Central memory CD8-positive, alpha-beta T cell (primary cell): ENCODE measurements around the gene PEX11G.
A peak's percentile ranks its signal among the peaks of the same experiment; 100 is the strongest.
"Not testable (repeated sequence)": the region's sequence is repeated elsewhere in the genome, so short reads cannot be mapped to it uniquely, and the experiment has no call there.

ENCODE experiments used
- ATAC-seq: fragments of 150-1000 bp; cut with Tn5 transposase; replicated peaks from 2 replicates; pipeline ENCODE4 v1.10.0; 2022; ENCODE audit warnings: mild to moderate bottlenecking, moderate FRiP score, moderate number of reproducible peaks; ENCODE audit not compliant: poor library complexity, severe bottlenecking; ENCODE audit errors: extremely low read depth
- DNase-seq, 2 donors: peaks; one replicate each; pipeline ENCODE4 v3.0.0; 2021; ENCODE audit warnings: low spot score in 2 of 2
- H3K27ac Mint-ChIP-seq: one replicate; pipeline ENCODE4 v1.8.0; 2022; ENCODE audit warnings: low read depth, mild to moderate bottlenecking, moderate library complexity, mixed read lengths
- H3K27me3 Mint-ChIP-seq: one replicate; pipeline ENCODE4 v1.8.0; 2022; ENCODE audit warnings: mixed read lengths
- H3K36me3 Mint-ChIP-seq: one replicate; pipeline ENCODE4 v1.8.0; 2022; ENCODE audit warnings: mild to moderate bottlenecking, moderate library complexity, mixed read lengths; ENCODE audit not compliant: insufficient read depth
- H3K4me1 Mint-ChIP-seq: one replicate; pipeline ENCODE4 v1.8.0; 2022; ENCODE audit warnings: mixed read lengths
- H3K4me3 Mint-ChIP-seq: one replicate; pipeline ENCODE4 v1.8.0; 2022; ENCODE audit warnings: mild to moderate bottlenecking, moderate library complexity, mixed read lengths
- H3K9me3 Mint-ChIP-seq: one replicate; pipeline ENCODE4 v1.8.0; 2022; ENCODE audit warnings: mixed read lengths

Gene PEX11G

DNA sequence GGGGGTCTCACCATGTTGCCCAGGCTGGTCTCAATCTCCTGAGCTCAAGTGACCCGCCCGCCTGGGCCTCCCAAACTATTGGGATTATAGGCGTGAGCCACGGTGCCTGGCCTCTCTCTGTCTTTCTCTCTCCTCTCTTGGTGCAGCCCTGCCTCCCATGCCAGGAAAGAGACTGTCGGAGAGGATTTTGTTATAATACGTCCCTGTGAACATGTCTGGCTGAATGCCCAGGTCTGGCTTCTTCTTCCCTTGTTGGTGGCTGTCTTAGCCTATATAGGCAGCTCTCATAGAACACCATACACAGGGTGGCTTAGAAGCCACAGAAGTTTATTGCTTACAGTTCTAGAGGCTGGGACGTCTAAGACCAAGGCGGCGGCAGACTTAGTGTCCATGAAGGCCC, 46.4 kb downstream of the PEX11G start:
- peaks cover 84% of the 10 kb centered on the region for H3K36me3 Mint-ChIP-seq
- H3K27me3 Mint-ChIP-seq: no peaks in the 10 kb centered on the region
- DNase-seq (no peak), ATAC-seq (no peak)
- H3K4me1 Mint-ChIP-seq: peaks cover 6% of the 10 kb centered on the region
- peak overlapping the region; percentile 44 for H3K27ac Mint-ChIP-seq
- H3K9me3 Mint-ChIP-seq: no peaks in the 10 kb centered on the region
- no peak overlapping the region for H3K4me3 Mint-ChIP-seq

DNA sequence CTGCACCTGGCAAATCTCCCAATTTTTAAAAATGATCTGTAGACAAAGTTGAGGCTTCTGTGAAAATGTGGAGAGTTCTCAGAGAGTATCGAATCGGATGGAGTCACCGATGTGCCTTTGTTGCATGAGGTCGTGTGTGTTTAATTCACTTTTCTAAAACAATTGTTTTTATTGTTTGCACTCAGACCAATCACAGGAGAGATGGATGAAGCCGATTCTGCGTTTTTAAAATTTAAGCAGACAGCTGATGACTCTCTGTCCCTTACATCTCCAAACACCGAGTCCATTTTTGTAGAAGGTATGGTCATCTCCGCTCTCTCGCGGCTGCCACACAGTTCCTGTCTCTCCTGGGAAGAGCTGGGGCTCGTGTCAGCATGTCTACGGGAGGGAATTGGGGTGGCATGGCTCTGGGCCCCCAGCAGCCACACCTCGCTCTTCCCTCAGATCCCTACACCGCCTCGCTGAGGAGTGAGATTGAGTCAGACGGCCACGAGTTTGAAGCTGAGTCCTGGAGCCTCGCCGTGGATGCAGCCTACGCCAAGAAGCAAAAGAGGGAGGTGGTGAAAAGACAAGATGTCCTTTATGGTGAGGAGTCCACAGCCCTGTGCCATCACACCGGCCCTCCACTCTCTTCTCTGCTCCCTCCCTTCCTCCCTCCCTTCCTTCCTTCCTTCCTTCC, 47.2 kb downstream of the PEX11G start:
- no peak overlapping the region for H3K4me3 Mint-ChIP-seq
- H3K36me3 Mint-ChIP-seq: peaks cover 80% of the 10 kb centered on the region
- ATAC-seq (no peak), DNase-seq (no peak)
- peaks cover 6% of the 10 kb centered on the region for H3K4me1 Mint-ChIP-seq
- no peaks in the 10 kb centered on the region for H3K27me3 Mint-ChIP-seq
- peak overlapping the region; percentile 44 for H3K27ac Mint-ChIP-seq
- H3K9me3 Mint-ChIP-seq: no peaks in the 10 kb centered on the region

DNA sequence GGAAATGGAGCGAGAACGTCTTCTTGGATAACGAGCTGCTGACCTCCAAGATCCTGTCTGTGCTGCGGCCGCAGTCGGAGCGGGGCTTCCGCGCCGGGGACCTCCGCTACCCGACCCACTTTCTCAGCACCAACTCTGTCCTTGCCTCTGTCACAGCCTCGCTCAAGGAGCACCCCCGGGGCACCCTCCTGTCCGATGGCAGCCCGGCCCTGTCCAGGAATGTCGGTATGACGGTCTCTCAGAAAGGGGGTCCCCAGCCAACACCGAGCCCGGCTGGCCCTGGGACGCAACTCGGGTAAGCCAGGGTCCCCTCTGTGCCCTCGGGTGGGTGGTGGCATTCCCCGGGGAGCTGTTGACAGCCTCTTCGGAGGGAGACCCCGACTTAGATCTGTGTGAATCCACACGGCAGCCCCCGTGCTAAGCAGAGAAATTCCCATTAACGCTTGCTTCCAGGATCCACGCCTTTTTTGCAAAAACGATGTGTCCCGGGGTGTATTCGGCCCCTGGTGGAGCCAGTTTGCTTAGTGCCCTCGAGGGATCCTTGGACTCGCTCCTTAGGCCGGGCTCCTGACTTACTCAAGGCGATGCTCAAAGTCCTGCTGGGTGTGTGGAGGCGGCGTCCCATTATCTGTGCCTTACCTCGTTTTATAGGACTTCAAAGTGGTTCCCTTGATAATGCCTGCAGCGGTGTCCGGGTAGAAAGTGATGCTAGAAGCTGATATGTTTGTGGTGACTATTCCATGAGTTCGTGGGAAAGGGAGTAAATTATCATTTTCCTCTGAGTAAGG, 48.5 kb downstream of the PEX11G start:
- H3K27me3 Mint-ChIP-seq: no peaks in the 10 kb centered on the region
- H3K36me3 Mint-ChIP-seq: peaks cover 76% of the 10 kb centered on the region
- H3K27ac Mint-ChIP-seq: no peak overlapping the region
- no peaks in the 10 kb centered on the region for H3K9me3 Mint-ChIP-seq
- DNase-seq (no peak), ATAC-seq (no peak)
- peaks cover 11% of the 10 kb centered on the region for H3K4me1 Mint-ChIP-seq
- H3K4me3 Mint-ChIP-seq: no peak overlapping the region

- DNase-seq (no peak), ATAC-seq (no peak)
- H3K4me1 Mint-ChIP-seq: peaks cover 10% of the 10 kb centered on the region
- peaks cover 40% of the 10 kb centered on the region for H3K36me3 Mint-ChIP-seq
- H3K9me3 Mint-ChIP-seq: no peaks in the 10 kb centered on the region
- no peak overlapping the region for H3K4me3 Mint-ChIP-seq
- H3K27ac Mint-ChIP-seq: peak overlapping the region; percentile 38
- H3K27me3 Mint-ChIP-seq: no peaks in the 10 kb centered on the region
These were observed 53.2 kb downstream of the PEX11G start for GRCh38 chr19:7435586-7435985.

GRCh38 chr19:7434391-7434790, 54.4 kb downstream of the PEX11G start:
- Mint-ChIP-seq H3K27ac (no peak overlapping the region), H3K27me3 (no peaks in the 10 kb centered on the region), H3K9me3 (no peaks in the 10 kb centered on the region), H3K36me3 (peaks cover 39% of the 10 kb centered on the region), H3K4me3 (no peak overlapping the region), H3K4me1 (peaks cover 10% of the 10 kb centered on the region)
- ATAC-seq: no peak
- no peak for DNase-seq

DNA sequence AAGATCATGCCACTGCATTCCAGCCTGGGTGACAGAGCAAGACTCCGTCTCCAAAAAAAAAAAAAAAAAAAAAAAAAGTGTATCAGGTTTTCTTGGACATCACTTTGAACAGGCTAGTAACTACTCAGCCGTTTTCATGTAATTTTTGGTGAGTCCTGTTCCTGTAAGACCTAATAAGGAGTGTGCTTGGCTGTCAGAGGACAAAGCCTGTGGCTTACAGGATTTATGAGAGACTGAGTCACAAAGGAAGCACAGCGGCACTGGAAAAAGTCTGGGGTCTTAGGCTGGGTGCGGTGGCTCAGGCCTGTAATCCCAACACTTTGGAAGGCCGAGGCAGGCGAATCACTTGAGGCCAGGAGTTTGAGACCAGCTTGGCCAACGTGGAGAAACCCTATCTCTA, 55.4 kb downstream of the PEX11G start:
- not testable (repeated sequence) for ATAC-seq, H3K4me3 Mint-ChIP-seq, H3K27ac Mint-ChIP-seq, H3K9me3 Mint-ChIP-seq, DNase-seq, H3K27me3 Mint-ChIP-seq
- Mint-ChIP-seq H3K36me3 (peaks cover 42% of the 10 kb centered on the region), H3K4me1 (peaks cover 14% of the 10 kb centered on the region)

DNA sequence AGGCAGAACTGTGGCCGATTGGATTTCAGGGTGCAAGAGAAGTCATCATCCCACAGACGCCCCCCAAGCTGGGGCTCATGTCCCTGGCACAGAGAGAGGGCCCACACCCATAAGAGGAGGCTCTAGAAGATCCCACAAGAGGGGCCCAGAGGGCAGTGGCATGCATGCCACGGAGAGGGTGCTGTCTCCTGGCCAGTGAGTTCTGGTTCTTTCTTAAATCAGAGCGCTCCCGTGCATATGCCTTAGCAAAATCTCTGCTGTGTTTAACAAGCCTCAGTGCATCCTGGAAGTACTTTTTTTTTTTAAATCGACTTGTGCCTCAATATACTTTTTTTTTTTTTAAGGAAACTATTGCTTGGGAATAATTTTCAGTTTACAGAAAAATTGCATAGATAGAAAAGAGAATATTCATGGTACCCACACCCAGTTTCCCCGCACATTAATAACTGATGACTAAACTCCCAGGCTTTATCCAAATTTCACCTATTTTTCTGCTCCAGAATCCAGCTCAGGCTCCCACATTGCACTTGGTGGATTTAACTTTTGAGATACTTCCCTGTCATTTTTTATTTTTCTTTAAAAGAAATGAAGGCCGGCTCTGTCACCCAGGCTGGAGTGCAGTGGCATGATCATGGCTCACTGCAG, 59.1 kb downstream of the PEX11G start:
- no peak for ATAC-seq
- H3K4me3 Mint-ChIP-seq: no peak overlapping the region
- no peaks in the 10 kb centered on the region for H3K9me3 Mint-ChIP-seq
- no peak for DNase-seq
- H3K27me3 Mint-ChIP-seq: no peaks in the 10 kb centered on the region
- peaks cover 36% of the 10 kb centered on the region for H3K36me3 Mint-ChIP-seq
- peaks cover 10% of the 10 kb centered on the region for H3K4me1 Mint-ChIP-seq
- H3K27ac Mint-ChIP-seq: peak overlapping the region; percentile 10

GRCh38 chr19:7428651-7429113, 60.2 kb downstream of the PEX11G start:
- Mint-ChIP-seq H3K4me1 (peaks cover 10% of the 10 kb centered on the region), H3K27me3 (no peaks in the 10 kb centered on the region), H3K27ac (peak overlapping the region; percentile 25), H3K9me3 (no peaks in the 10 kb centered on the region), H3K4me3 (no peak overlapping the region), H3K36me3 (peaks cover 41% of the 10 kb centered on the region)
- ATAC-seq (no peak), DNase-seq (no peak)

- H3K27ac Mint-ChIP-seq: peak overlapping the region; percentile 57
- peaks cover 43% of the 10 kb centered on the region for H3K36me3 Mint-ChIP-seq
- H3K4me3 Mint-ChIP-seq: no peak overlapping the region
- ATAC-seq (no peak), DNase-seq (no peak)
- no peaks in the 10 kb centered on the region for H3K27me3 Mint-ChIP-seq
- H3K4me1 Mint-ChIP-seq: peaks cover 10% of the 10 kb centered on the region
- H3K9me3 Mint-ChIP-seq: no peaks in the 10 kb centered on the region
These were observed 60.9 kb downstream of the PEX11G start for GRCh38 chr19:7427944-7428343.

- H3K4me1 Mint-ChIP-seq: peaks cover 18% of the 10 kb centered on the region
- peaks cover 47% of the 10 kb centered on the region for H3K36me3 Mint-ChIP-seq
- H3K4me3 Mint-ChIP-seq: no peak overlapping the region
- no peaks in the 10 kb centered on the region for H3K27me3 Mint-ChIP-seq
- ATAC-seq (no peak), DNase-seq (no peak)
- peak overlapping the region; percentile 57 for H3K27ac Mint-ChIP-seq
- no peaks in the 10 kb centered on the region for H3K9me3 Mint-ChIP-seq
These were observed 61.8 kb downstream of the PEX11G start for GRCh38 chr19:7426986-7427385.
